ENCODE data around the gene PLS1.

GRCh38 chr3:142609136-142609535, 12.9 kb downstream of the PLS1 start:
- TF ChIP-seq CTCF (IDR thresholded peaks at IDR 0.05; ENCODE audit: low read length) (no peak), EZH2 (IDR thresholded peaks at IDR 0.05; ENCODE audit: borderline replicate concordance, low read length) (no peak)
